ENCODE measurements around the gene NIT1.

The NIT1 gene

GRCh38 chr1:161117759-161118581 is at the start of gene NIT1, which contains the start of gene PFDN2:
TSS of gene NIT1 (plus strand) at chr1:161118105. CDS start at chr1:161118177, 72 bp downstream.
TSS of gene PFDN2 (minus strand) at chr1:161118037. CDS start at chr1:161118026, 11 bp downstream.
- peak; percentile 49 to 75 (median 56) for DNase-seq (ENCODE audit: low read depth in 3 of 3, low spot score in 1 of 3)

GRCh38 chr1:161068306-161069234 is 49.3 kb upstream of the NIT1 start:
- peak; percentile 51 to 64 (median 60) for DNase-seq (ENCODE audit: low read depth in 3 of 3, low spot score in 1 of 3)

GRCh38 chr1:161069241-161069640 is 48.7 kb upstream of the NIT1 start:
- no peak for DNase-seq (ENCODE audit: low read depth in 3 of 3, low spot score in 1 of 3)

GRCh38 chr1:161069731-161070270 is 48.1 kb upstream of the NIT1 start, which contains the start of gene ARHGAP30:
TSS of gene ARHGAP30 (minus strand) at chr1:161069891. CDS start at chr1:161069624, 267 bp downstream.
- DNase-seq (ENCODE audit: low read depth in 3 of 3, low spot score in 1 of 3) = peak; percentile 46 to 64 (median 62)

GRCh38 chr1:161070761-161071160 is 47.1 kb upstream of the NIT1 start:
- DNase-seq (ENCODE audit: low read depth in 3 of 3, low spot score in 1 of 3) = no peak

- no peak for DNase-seq (ENCODE audit: low read depth in 3 of 3, low spot score in 1 of 3)
Observed at GRCh38 chr1:161071886-161072371, 46.0 kb upstream of the NIT1 start.

- no peak for DNase-seq (ENCODE audit: low read depth in 3 of 3, low spot score in 1 of 3)
Observed at GRCh38 chr1:161072751-161073449, 45.0 kb upstream of the NIT1 start.

- DNase-seq (ENCODE audit: low read depth in 3 of 3, low spot score in 1 of 3) = no peak
Observed at GRCh38 chr1:161073474-161074121, 44.3 kb upstream of the NIT1 start.

- no peak for DNase-seq (ENCODE audit: low read depth in 3 of 3, low spot score in 1 of 3)
Observed at GRCh38 chr1:161074676-161075368, 43.1 kb upstream of the NIT1 start.

GRCh38 chr1:161076410-161076809 is 41.5 kb upstream of the NIT1 start:
- no peak for DNase-seq (ENCODE audit: low read depth in 3 of 3, low spot score in 1 of 3)

- DNase-seq (ENCODE audit: low read depth in 3 of 3, low spot score in 1 of 3) = no peak
Observed at GRCh38 chr1:161077426-161077825, 40.5 kb upstream of the NIT1 start.

- no peak for DNase-seq (ENCODE audit: low read depth in 3 of 3, low spot score in 1 of 3)
Observed at GRCh38 chr1:161079436-161080110, 38.3 kb upstream of the NIT1 start.

- DNase-seq (ENCODE audit: low read depth in 3 of 3, low spot score in 1 of 3) = no peak
Observed at GRCh38 chr1:161080441-161081405, 37.2 kb upstream of the NIT1 start.

- DNase-seq (ENCODE audit: low read depth in 3 of 3, low spot score in 1 of 3) = no peak
Observed at GRCh38 chr1:161081519-161081918, 36.4 kb upstream of the NIT1 start.

GRCh38 chr1:161082483-161082882 is 35.4 kb upstream of the NIT1 start:
- DNase-seq (ENCODE audit: low read depth in 3 of 3, low spot score in 1 of 3) = no peak

GRCh38 chr1:161082996-161083747 is 34.7 kb upstream of the NIT1 start:
- DNase-seq (ENCODE audit: low read depth in 3 of 3, low spot score in 1 of 3) = no peak

Measured in stimulated activated CD4-positive, alpha-beta T cell treated with anti-CD3 and anti-CD28 coated beads, TNF-alpha, amount 100 ng/mL, for 1 hour (primary cell).